HCT116 (cell line): Measurements from ENCODE around the gene COG5. TPM values are rescaled to one million over a fixed set of nuclear protein-coding genes. Genes with fewer than 3 reads are reported as not detected.

Experiments used
- ATAC-seq: fragments of 200-7000 bp; cut with Tn5 transposase; 2 replicates; pipeline ENCODE4 v1.9.1; 2020; ENCODE audit warnings: mild to moderate bottlenecking, moderate library complexity
- BruUV-seq: library from RNA; stranded (reverse); fragments of 400-500 nt; replicated peaks from 2 replicates; lab custom pipeline; 2021; lab: Mats Ljungman, UMichigan
- CTCF ChIA-PET: fragments of 300-600 bp; sonication (Branson Sonifier 250); formaldehyde crosslinking; loops from one replicate; lab custom pipeline; 2021; ENCODE audit warnings: antibody characterized with exemption; lab: Charles Lee
- POLR2A ChIA-PET: fragments of 300-600, 350-600 bp; sonication (Branson Sonifier 250); formaldehyde crosslinking; loops from one replicate; lab custom pipeline; 2021; ENCODE audit warnings: antibody characterized with exemption; lab: Charles Lee
- RAD21 ChIA-PET, 2 experiments: fragments of 300-600 bp; sonication (Branson Sonifier 250); formaldehyde crosslinking; loops; one replicate each; lab custom pipeline; 2023; ENCODE audit warnings: low total read pairs in 2 of 2; ENCODE audit not compliant: uncharacterized antibody in 2 of 2, unreplicated experiment in 2 of 2, low non-redundant PET in 1 of 2; lab: Charles Lee
- DNase-seq: peaks from one replicate; pipeline ENCODE4 v3.0.0-alpha.2; 2010; ENCODE audit warnings: low read depth, low spot score
- H2AFZ ChIP-seq: fragments of 200-600 bp; shearing (Covaris generic), sonication (generic); 2 replicates; pipeline ENCODE4 v1.6.1; 2017; ENCODE audit warnings: low read depth, mixed run types, mixed read lengths, antibody characterized with exemption, low read length; ENCODE audit not compliant: poor library complexity, severe bottlenecking
- H3K27ac ChIP-seq: 2 replicates; pipeline ENCODE4 v1.5.1; 2012; ENCODE audit warnings: low read depth, low read length
- H3K27me3 ChIP-seq: fragments of 200-600 bp; sonication (generic); 2 replicates; pipeline ENCODE4 v1.6.1; 2016; ENCODE audit warnings: mixed run types, low read length, mixed read lengths; ENCODE audit not compliant: insufficient read depth
- H3K36me3 ChIP-seq, 2 experiments: fragments of 200-500 bp in 1 of 2; fragments of 200-600 bp in 1 of 2; sonication (Bioruptor generic) in 1 of 2; sonication (generic) in 1 of 2; 2 replicates each; pipeline versions ENCODE4 v1.5.1 to v1.6.1; 2014 to 2016; ENCODE audit warnings: low read length in 2 of 2, inconsistent platforms in 1 of 2, mixed read lengths in 1 of 2, mixed run types in 1 of 2; ENCODE audit not compliant: insufficient read depth in 2 of 2, control insufficient read depth in 1 of 2
- H3K4me1 ChIP-seq, 2 experiments: fragments of 200-600 bp in 1 of 2; sonication (generic) in 1 of 2; 2 replicates each; pipeline versions ENCODE4 v1.5.1 to v1.6.1; 2012 to 2017; ENCODE audit warnings: low read length in 2 of 2, inconsistent platforms in 1 of 2, mild to moderate bottlenecking in 1 of 2, mixed read lengths in 1 of 2, mixed run types in 1 of 2, moderate library complexity in 1 of 2; ENCODE audit not compliant: insufficient read depth in 2 of 2, control insufficient read depth in 1 of 2
- H3K4me2 ChIP-seq: fragments of 200-600 bp; sonication (generic); 2 replicates; pipeline ENCODE4 v1.6.1; 2017; ENCODE audit warnings: mixed run types, low read length, mixed read lengths
- H3K4me3 ChIP-seq, 2 experiments: fragments of 200-600 bp in 1 of 2; sonication (generic) in 1 of 2; replicated peaks in 1 of 2; 2 replicates each; pipeline ENCODE4 v1.5.1; 2011 to 2016; ENCODE audit warnings: low read length in 2 of 2, control low read depth in 1 of 2, low read depth in 1 of 2, mild to moderate bottlenecking in 1 of 2, mixed read lengths in 1 of 2, mixed run types in 1 of 2
- H3K79me2 ChIP-seq: fragments of 200-600 bp; sonication (generic); 2 replicates; pipeline ENCODE4 v1.6.1; 2017; ENCODE audit warnings: mild to moderate bottlenecking, mixed run types, low read length, moderate library complexity, mixed read lengths; ENCODE audit not compliant: insufficient read depth
- H3K9ac ChIP-seq: fragments of 200-600 bp; sonication (generic); 2 replicates; pipeline ENCODE4 v1.6.1; 2016; ENCODE audit warnings: low read length, mixed read lengths
- H3K9me2 ChIP-seq: fragments of 200-600 bp; sonication (generic), shearing (Covaris generic); 2 replicates; pipeline ENCODE4 v1.6.1; 2017; ENCODE audit warnings: mixed run types, mild to moderate bottlenecking, moderate library complexity; ENCODE audit not compliant: insufficient read depth
- H3K9me3 ChIP-seq, 2 experiments: fragments of 200-500 bp in 1 of 2; fragments of 200-600 bp in 1 of 2; sonication (Bioruptor generic) in 1 of 2; sonication (generic) in 1 of 2; 2 replicates each; pipeline ENCODE4 v1.6.1; 2014 to 2017; ENCODE audit warnings: low read length in 2 of 2, mixed read lengths in 2 of 2, inconsistent platforms in 1 of 2, low read depth in 1 of 2, mild to moderate bottlenecking in 1 of 2, mixed run types in 1 of 2, moderate library complexity in 1 of 2; ENCODE audit not compliant: control insufficient read depth in 1 of 2, insufficient read depth in 1 of 2
- H4K20me1 ChIP-seq: fragments of 200-600 bp; sonication (generic), shearing (Covaris generic); 2 replicates; pipeline ENCODE4 v1.6.1; 2017; ENCODE audit warnings: mixed run types, mild to moderate bottlenecking, moderate library complexity; ENCODE audit not compliant: insufficient read depth
- CBX3 ChIP-seq: IDR thresholded peaks from 2 replicates; pipeline ENCODE4 v1.6.1; 2012; ENCODE audit warnings: low read depth
- CEBPB ChIP-seq: IDR thresholded peaks from 2 replicates; pipeline ENCODE4 v1.6.1; 2012; ENCODE audit warnings: low read depth
- CTCF ChIP-seq, 3 experiments: fragments of 200-600 bp in 1 of 3; sonication (generic) in 1 of 3; IDR thresholded peaks in 2 of 3; conservative IDR thresholded peaks in 1 of 3; 2 replicates each; pipeline ENCODE4 v1.5.1; 2012 to 2017; ENCODE audit warnings: low read depth in 2 of 3, low read length in 2 of 3, antibody characterized with exemption in 1 of 3, borderline replicate concordance in 1 of 3, control low read depth in 1 of 3, mild to moderate bottlenecking in 1 of 3, mixed read lengths in 1 of 3, mixed run types in 1 of 3, moderate library complexity in 1 of 3; ENCODE audit not compliant: insufficient read depth in 1 of 3
- ELF1 ChIP-seq: IDR thresholded peaks from 2 replicates; pipeline ENCODE4 v1.6.1; 2012; ENCODE audit warnings: low read depth, borderline replicate concordance
- JUND ChIP-seq: IDR thresholded peaks from 2 replicates; pipeline ENCODE4 v1.6.1; 2012
- MAX ChIP-seq: IDR thresholded peaks from 2 replicates; pipeline ENCODE4 v1.6.1; 2012
- POLR2A ChIP-seq: IDR thresholded peaks from 2 replicates; pipeline ENCODE4 v1.7.0; 2011; ENCODE audit warnings: borderline replicate concordance; ENCODE audit not compliant: insufficient read depth, insufficient read length; ENCODE audit errors: extremely low read depth
- REST ChIP-seq: IDR thresholded peaks from 2 replicates; pipeline ENCODE4 v1.6.1; 2012; ENCODE audit warnings: low read depth
- SP1 ChIP-seq: IDR thresholded peaks from 2 replicates; pipeline ENCODE4 v1.6.1; 2012; ENCODE audit warnings: low read depth
- SRF ChIP-seq: IDR thresholded peaks from 2 replicates; pipeline ENCODE4 v1.6.1; 2012; ENCODE audit warnings: low read depth
- TCF7L2 ChIP-seq: IDR thresholded peaks from 2 replicates; pipeline ENCODE4 v1.7.0; 2011; ENCODE audit warnings: borderline replicate concordance, inconsistent platforms; ENCODE audit not compliant: insufficient read depth, insufficient read length; ENCODE audit errors: extremely low read depth
- YY1 ChIP-seq: IDR thresholded peaks from 2 replicates; pipeline ENCODE4 v1.6.1; 2011; ENCODE audit warnings: low read length, low read depth, moderate library complexity, mild to moderate bottlenecking; ENCODE audit not compliant: insufficient replicate concordance; ENCODE audit errors: extremely low read depth
- ZFX ChIP-seq: fragments of 450-650 bp; IDR thresholded peaks from 2 replicates; pipeline ENCODE4 v1.6.1; 2017
- ZNF274 ChIP-seq: fragments of 200-500 bp; sonication (Bioruptor generic); IDR thresholded peaks from 2 replicates; pipeline ENCODE4 v1.6.1; 2014; ENCODE audit warnings: mild to moderate bottlenecking, low read depth, low read length, inconsistent platforms
- intact Hi-C: fragments of 100-400 bp; cut with micrococcal nuclease; formaldehyde crosslinking; loops from 2 replicates; pipeline ENCODE4 v1.10.0; 2022
- total RNA-seq: library from RNA; stranded (reverse); gene quantifications from one replicate; pipeline ENCODE4 v1.2.1, GENCODE V29; 2021; ENCODE audit not compliant: unreplicated experiment

The COG5 gene
- total RNA-seq, 1 experiment from 2014 or later: 30.7 TPM

- H4K20me1 ChIP-seq: no peaks in the 10 kb centered on the region; the same call in 1 of the 2 replicates
- H3K79me2 ChIP-seq: no peaks in the 10 kb centered on the region
- no peaks in the 10 kb centered on the region for H3K4me1 ChIP-seq
- peaks cover 0 to 9% of the 10 kb centered on the region in 2 experiments; a peak in 1 of 4 replicates for H3K36me3 ChIP-seq
- no peak overlapping the region for H3K9ac ChIP-seq
- ChIA-PET CTCF (no interaction called here), RAD21 (no interaction called here)
- no peak overlapping the region for H3K4me2 ChIP-seq
- H3K27me3 ChIP-seq: no peaks in the 10 kb centered on the region
- DNase-seq: no peak
- H3K9me2 ChIP-seq: no peaks in the 10 kb centered on the region
- no peak for ATAC-seq
- TF ChIP-seq ZNF274: no peak
- no peak for TF ChIP-seq MAX
- no peak for TF ChIP-seq JUND
- no peak for TF ChIP-seq SP1
- TF ChIP-seq, all 23 proteins: peak for 0
- Histone ChIP-seq H3K4me3 (no peak overlapping the region), H2AFZ (no peak overlapping the region), H3K9me3 (peaks cover 10 to 12% of the 10 kb centered on the region in 2 experiments; a peak in 3 of 4 replicates), H3K27ac (no peak overlapping the region)
- BruUV-seq: no TSS peak
- POLR2A ChIA-PET: no interaction called here
- intact Hi-C loops: no loop called here
These were observed 208.1 kb downstream of the COG5 start for GRCh38 chr7:107355616-107356015.

GRCh38 chr7:107354640-107355039 lies 209.1 kb downstream of the COG5 start:
- peaks cover under 1 to 2% of the 10 kb centered on the region in 2 experiments; a peak in 2 of 4 replicates for H3K9me3 ChIP-seq
- CTCF ChIA-PET: no interaction called here
- no peaks in the 10 kb centered on the region; the same call in 1 of the 2 replicates for H4K20me1 ChIP-seq
- H3K9ac ChIP-seq: no peak overlapping the region
- no peak overlapping the region for H3K4me3 ChIP-seq
- ATAC-seq (no peak), DNase-seq (no peak)
- BruUV-seq: no TSS peak
- H3K4me2 ChIP-seq: no peak overlapping the region
- POLR2A ChIA-PET: no interaction called here
- no peaks in the 10 kb centered on the region for H3K4me1 ChIP-seq
- intact Hi-C loops: no loop called here
- H2AFZ ChIP-seq: no peak overlapping the region
- no peaks in the 10 kb centered on the region for H3K27me3 ChIP-seq
- RAD21 ChIA-PET: no interaction called here
- no peaks in the 10 kb centered on the region for H3K9me2 ChIP-seq
- no peaks in the 10 kb centered on the region for H3K79me2 ChIP-seq
- H3K27ac ChIP-seq: no peak overlapping the region
- peaks cover 0 to 2% of the 10 kb centered on the region in 2 experiments; a peak in 1 of 4 replicates for H3K36me3 ChIP-seq
- TF ChIP-seq ZNF274 (no peak), CTCF (IDR thresholded peaks at IDR 0.05 in 2 of 3, conservative IDR thresholded peaks at IDR 0.05 in 1 of 3; ENCODE audit: borderline replicate concordance in 1 of 3, insufficient read depth in 1 of 3, low read depth in 2 of 3, low read length in 2 of 3) (no peak), POLR2A (no peak), SRF (no peak), ELF1 (no peak), CBX3 (no peak), ZFX (no peak), YY1 (no peak), TCF7L2 (no peak), REST (no peak), CEBPB (no peak), SP1 (no peak), MAX (no peak)
